Inflammatory macrophage (primary cell): ENCODE data around the gene ARMS2.

Experiments used
- DNase-seq, 2 donors: peaks; one replicate each; pipeline ENCODE4 v3.0.0-alpha.2; 2020 to 2022
- total RNA-seq, 18 experiments: gene quantifications; one replicate each; lab custom pipeline; 2026; ENCODE audit warnings: mixed read lengths in 6 of 18, inconsistent platforms in 2 of 18; lab: John Stamatoyannopoulos, UW

Gene ARMS2
- total RNA-seq, result 0 reads per million in 18 experiments

GRCh38 chr10:122454603-122455080 lies at the start of gene ARMS2:
ARMS2 (plus strand) TSS chr10:122454653; CDS start chr10:122454728, 75 bp downstream.
- no peak for DNase-seq

GRCh38 chr10:122407375-122408125 lies 46.9 kb upstream of the ARMS2 start:
- DNase-seq, result peak; percentile 61 to 79

- no peak for DNase-seq
These were observed 41.1 kb upstream of the ARMS2 start for GRCh38 chr10:122413327-122413726.

GRCh38 chr10:122417667-122418066 lies 36.8 kb upstream of the ARMS2 start:
- peak in 1 of 2 donors; percentile 28 for DNase-seq

GRCh38 chr10:122419016-122419415 lies 35.4 kb upstream of the ARMS2 start:
- no peak for DNase-seq

GRCh38 chr10:122419876-122420623 lies 34.4 kb upstream of the ARMS2 start:
- no peak for DNase-seq

- no peak for DNase-seq
These were observed 33.8 kb upstream of the ARMS2 start for GRCh38 chr10:122420624-122421007.

- no peak for DNase-seq
These were observed 33.3 kb upstream of the ARMS2 start for GRCh38 chr10:122421054-122421625.

- peak; percentile 78 to 80 for DNase-seq
These were observed 32.7 kb upstream of the ARMS2 start for GRCh38 chr10:122421742-122422141.

GRCh38 chr10:122422266-122422989 lies 32.0 kb upstream of the ARMS2 start:
- no peak for DNase-seq

- DNase-seq, result no peak
These were observed 30.4 kb upstream of the ARMS2 start for GRCh38 chr10:122424059-122424458.

- no peak for DNase-seq
These were observed 27.6 kb upstream of the ARMS2 start for GRCh38 chr10:122426829-122427228.

GRCh38 chr10:122427280-122427679 lies 27.2 kb upstream of the ARMS2 start:
- no peak for DNase-seq

- DNase-seq, result peak in 1 of 2 donors; percentile 76
These were observed 19.1 kb upstream of the ARMS2 start for GRCh38 chr10:122435212-122435827.

- DNase-seq, result no peak
These were observed 12.5 kb upstream of the ARMS2 start for GRCh38 chr10:122441961-122442360.

- no peak for DNase-seq
These were observed 9.0 kb upstream of the ARMS2 start for GRCh38 chr10:122445469-122445868.

GRCh38 chr10:122445904-122446303 lies 8.5 kb upstream of the ARMS2 start:
- no peak for DNase-seq

- DNase-seq, result no peak
These were observed 7.6 kb upstream of the ARMS2 start for GRCh38 chr10:122446668-122447423.

- DNase-seq, result no peak
These were observed 5.9 kb upstream of the ARMS2 start for GRCh38 chr10:122448600-122448999.

GRCh38 chr10:122449153-122449552 lies 5.3 kb upstream of the ARMS2 start:
- no peak for DNase-seq

- no peak for DNase-seq
These were observed 4.0 kb upstream of the ARMS2 start for GRCh38 chr10:122450353-122450990.
